ENCODE results near the gene PADI3. TPM values are rescaled to one million over a fixed set of nuclear protein-coding genes. Genes with fewer than 3 reads are reported as not detected.

Gene PADI3
- total and polyA plus RNA-seq, 2 of the 4 experiments (the other 2 are of a cell fraction), result not detected

GRCh38 chr1:17304151-17304825 lies 55.4 kb downstream of the PADI3 start:
- peaks cover 28% of the 10 kb centered on the region for H3K27me3 ChIP-seq (ENCODE audit: control insufficient read depth, insufficient read depth, low read length)
- no peak overlapping the region for H2AFZ ChIP-seq (replicated peaks; ENCODE audit: low read length, poor library complexity)
- intact Hi-C loops (cut with micrococcal nuclease) (no loop called here), dilution Hi-C loops (cut with HindIII; ENCODE audit: low sequenced_read_pairs, unreplicated experiment) (no loop called here), in situ Hi-C loops (cut with MboI; ENCODE audit: low sequenced_read_pairs) (no loop called here)
- H3K79me1 ChIP-seq (ENCODE audit: low read depth in 1 of 2, low read length in 2 of 2), result no peaks in the 10 kb centered on the region
- no peak overlapping the region for H3K23ac ChIP-seq (ENCODE audit: low read depth, low read length)
- no peak overlapping the region for H4K5ac ChIP-seq (ENCODE audit: low read depth, low read length)
- no peaks in the 10 kb centered on the region for H4K20me1 ChIP-seq (ENCODE audit: insufficient read depth, low read length)
- no peak overlapping the region for H3K4ac ChIP-seq (ENCODE audit: low read depth, low read length)
- no peak overlapping the region for H3K9ac ChIP-seq (ENCODE audit: low read depth, low read length)
- H3K36me3 ChIP-seq (ENCODE audit: control insufficient read depth, insufficient read depth, low read length), result no peaks in the 10 kb centered on the region
- H2BK15ac ChIP-seq (ENCODE audit: low read depth, low read length), result no peak overlapping the region
- ChIA-PET CTCF (no interaction called here), POLR2A (ENCODE audit: unreplicated experiment) (no interaction called here)
- H2BK20ac ChIP-seq (ENCODE audit: low read depth, low read length), result no peak overlapping the region
- H3K18ac ChIP-seq (ENCODE audit: low read depth, low read length), result no peak overlapping the region
- H3K27ac ChIP-seq (ENCODE audit: insufficient read depth, low read length), result no peak overlapping the region
- H4K8ac ChIP-seq (ENCODE audit: low read depth in 2 of 2, low read length in 2 of 2), result no peak overlapping the region
- H2AK9ac ChIP-seq (replicated peaks; ENCODE audit: low read depth, low read length, poor library complexity), result no peak overlapping the region
- H2BK5ac ChIP-seq (ENCODE audit: low read depth, low read length, poor library complexity, severe bottlenecking), result no peak overlapping the region
- H3K9me3 ChIP-seq (ENCODE audit: control insufficient read depth, insufficient read depth, low read length), result peaks cover 12% of the 10 kb centered on the region
- no peak overlapping the region for H2AK5ac ChIP-seq (ENCODE audit: low read depth, low read length)
- TF ChIP-seq CEBPB (IDR thresholded peaks at IDR 0.05; ENCODE audit: low read depth, low read length), result no peak
- TF ChIP-seq MAFK (IDR thresholded peaks at IDR 0.05; ENCODE audit: low read depth, low read length), result no peak
- no peak for TF ChIP-seq CTCF (conservative IDR thresholded peaks at IDR 0.05; ENCODE audit: low read depth, low read length)
- TF ChIP-seq POLR2A (IDR thresholded peaks at IDR 0.05; ENCODE audit: low read depth, low read length), result no peak
- TF ChIP-seq BHLHE40 (IDR thresholded peaks at IDR 0.05; ENCODE audit: low read depth, low read length), result no peak
- H3K4me1 ChIP-seq (ENCODE audit: control insufficient read depth, insufficient read depth, low read length), result no peaks in the 10 kb centered on the region
- DNase-seq, result no peak
- no TSS peak for BruUV-seq (replicated peaks)
- H2BK120ac ChIP-seq (ENCODE audit: low read depth, low read length), result no peak overlapping the region
- no peak overlapping the region for H4K91ac ChIP-seq (ENCODE audit: insufficient read depth, low read depth, low read length)
- no peak overlapping the region for H3K14ac ChIP-seq (replicated peaks; ENCODE audit: low read depth, low read length)
- H3K4me3 ChIP-seq (ENCODE audit: insufficient read depth, low read depth, low read length), result no peak overlapping the region
- H3K4me2 ChIP-seq (ENCODE audit: low read depth, low read length), result no peak overlapping the region
- H3K56ac ChIP-seq (ENCODE audit: extremely low read depth, insufficient read depth, low read length), result no peak overlapping the region
- no peaks in the 10 kb centered on the region for H3K9me1 ChIP-seq (ENCODE audit: insufficient read depth, low read length)
- peak; percentile 29; the same call in 1 of the 2 replicates for ATAC-seq (ENCODE audit: low read depth)
- 23% methylated on average over 4 of the region's 6 CpGs; no CpG with 5 or more reads in 1 of the 2 experiments for WGBS, 2 experiments (ENCODE audit: extremely low coverage in 2 of 2, insufficient read length in 1 of 2)
